Fibroblast of lung (primary cell): ENCODE data around the gene PHF3. TPM values are rescaled to one million over a fixed set of nuclear protein-coding genes. Genes with fewer than 3 reads are reported as not detected.
A peak's percentile ranks its signal among the peaks of the same experiment; 100 is the strongest.

Experiments
- DNase-seq, 2 donors: peaks; one replicate each; pipeline versions ENCODE4 v3.0.0 to v3.0.0-alpha.2; 2010; ENCODE audit warnings: low read depth in 2 of 2
- H2AFZ ChIP-seq: 2 replicates; pipeline ENCODE4 v1.5.1; 2012; ENCODE audit warnings: low read length, control low read depth, inconsistent platforms
- H3K27ac ChIP-seq: 2 replicates; pipeline ENCODE4 v1.5.1; 2011; ENCODE audit warnings: low read length, control low read depth; ENCODE audit not compliant: insufficient read depth
- H3K27me3 ChIP-seq: 2 replicates; pipeline ENCODE4 v1.5.1; 2011; ENCODE audit warnings: mild to moderate bottlenecking, low read length; ENCODE audit not compliant: control insufficient read depth, insufficient read depth
- H3K36me3 ChIP-seq: 2 replicates; pipeline ENCODE4 v1.5.1; 2011; ENCODE audit warnings: low read length; ENCODE audit not compliant: control insufficient read depth, insufficient read depth
- H3K4me1 ChIP-seq: 2 replicates; pipeline ENCODE4 v1.5.1; 2011; ENCODE audit warnings: low read length; ENCODE audit not compliant: control insufficient read depth, insufficient read depth; ENCODE audit errors: extremely low read depth
- H3K4me2 ChIP-seq: 2 replicates; pipeline ENCODE4 v1.5.1; 2011; ENCODE audit warnings: low read length, control low read depth; ENCODE audit not compliant: insufficient read depth; ENCODE audit errors: extremely low read depth
- H3K4me3 ChIP-seq, 4 experiments: fragments of 200-600 bp in 1 of 4; sonication (generic) in 1 of 4; replicated peaks in 1 of 4; 2 replicates each; pipeline ENCODE4 v1.5.1; 2011 to 2016; ENCODE audit warnings: low read length in 4 of 4, low read depth in 3 of 4, mild to moderate bottlenecking in 3 of 4, control low read depth in 2 of 4, inconsistent platforms in 1 of 4, mixed read lengths in 1 of 4; ENCODE audit not compliant: insufficient read depth in 1 of 4; ENCODE audit errors: control extremely low read depth in 1 of 4
- H3K79me2 ChIP-seq: 2 replicates; pipeline ENCODE4 v1.5.1; 2012; ENCODE audit warnings: mild to moderate bottlenecking, low read length, inconsistent platforms; ENCODE audit not compliant: control insufficient read depth, insufficient read depth
- H3K9ac ChIP-seq: 2 replicates; pipeline ENCODE4 v1.5.1; 2011; ENCODE audit warnings: mild to moderate bottlenecking, low read length, control low read depth; ENCODE audit not compliant: insufficient read depth
- H3K9me3 ChIP-seq: 2 replicates; pipeline ENCODE4 v1.5.1; 2012; ENCODE audit warnings: low read depth, low read length; ENCODE audit not compliant: control insufficient read depth, insufficient read depth
- H4K20me1 ChIP-seq: 2 replicates; pipeline ENCODE4 v1.5.1; 2011; ENCODE audit warnings: low read length; ENCODE audit not compliant: control insufficient read depth, insufficient read depth; ENCODE audit errors: extremely low read depth
- CTCF ChIP-seq, 2 donors: IDR thresholded peaks in 1 of 2; conservative IDR thresholded peaks in 1 of 2; 1 replicate in 1 of 2; 2 replicates in 1 of 2; pipeline ENCODE4 v1.5.1; 2011 to 2012; ENCODE audit warnings: low read length in 2 of 2, control low read depth in 1 of 2, inconsistent platforms in 1 of 2, low read depth in 1 of 2, mild to moderate bottlenecking in 1 of 2
- EZH2 ChIP-seq: IDR thresholded peaks from 2 replicates; pipeline ENCODE4 v1.5.1; 2012; ENCODE audit warnings: low read length, control low read depth, mild to moderate bottlenecking; ENCODE audit errors: missing control alignments
- polyA plus RNA-seq, 2 donors: library from polyadenylated mRNA; depleted of rRNA in 1 of 2; stranded (reverse) in 1 of 2; unstranded in 1 of 2; fragments of >200 nt; gene quantifications; 2 replicates each; pipeline ENCODE4 v1.2.1, GENCODE V29; 2011 to 2012; ENCODE audit warnings: missing spikeins in 1 of 2
- total RNA-seq: library from RNA; depleted of rRNA; stranded (reverse); fragments of >200 nt; gene quantifications from 2 replicates; pipeline ENCODE4 v1.2.1, GENCODE V29; 2014

Gene PHF3
- total and polyA plus RNA-seq, 2 donors (not counting 1 experiment from before 2014, with no cell fraction given): 22.2 to 71.5 TPM

GRCh38 chr6:63660757-63661156, 25.2 kb downstream of the PHF3 start:
- H3K27me3 ChIP-seq: no peaks in the 10 kb centered on the region
- H3K4me1 ChIP-seq: peaks cover 2% of the 10 kb centered on the region
- DNase-seq: no peak
- H3K79me2 ChIP-seq: peaks cover 49% of the 10 kb centered on the region
- TF ChIP-seq EZH2 (no peak), CTCF (conservative IDR thresholded peaks at IDR 0.05 in 1 of 2, IDR thresholded peaks at IDR 0.05 in 1 of 2; ENCODE audit: low read depth in 1 of 2, low read length in 2 of 2) (no peak)
- no peak overlapping the region for H3K4me2 ChIP-seq
- H3K27ac ChIP-seq: no peak overlapping the region
- H2AFZ ChIP-seq: no peak overlapping the region
- no peaks in the 10 kb centered on the region for H3K9me3 ChIP-seq
- H3K9ac ChIP-seq: no peak overlapping the region
- H4K20me1 ChIP-seq: no peaks in the 10 kb centered on the region
- H3K4me3 ChIP-seq: no peak overlapping the region
- H3K36me3 ChIP-seq: no peaks in the 10 kb centered on the region

- Histone ChIP-seq H3K9ac (no peak overlapping the region), H2AFZ (no peak overlapping the region), H3K79me2 (peaks cover 48% of the 10 kb centered on the region), H3K27ac (no peak overlapping the region), H3K36me3 (no peaks in the 10 kb centered on the region), H3K27me3 (no peaks in the 10 kb centered on the region), H3K9me3 (no peaks in the 10 kb centered on the region), H3K4me3 (no peak overlapping the region), H3K4me2 (no peak overlapping the region), H4K20me1 (no peaks in the 10 kb centered on the region), H3K4me1 (peaks cover 2% of the 10 kb centered on the region)
- DNase-seq: no peak
- TF ChIP-seq EZH2 (no peak), CTCF (conservative IDR thresholded peaks at IDR 0.05 in 1 of 2, IDR thresholded peaks at IDR 0.05 in 1 of 2; ENCODE audit: low read depth in 1 of 2, low read length in 2 of 2) (no peak)
Observed at GRCh38 chr6:63661769-63662168, 26.2 kb downstream of the PHF3 start.

GRCh38 chr6:63663147-63663955, 27.7 kb downstream of the PHF3 start:
- peaks cover 2% of the 10 kb centered on the region for H3K4me1 ChIP-seq
- H4K20me1 ChIP-seq: no peaks in the 10 kb centered on the region
- no peaks in the 10 kb centered on the region for H3K36me3 ChIP-seq
- peak; percentile 73 to 86 for DNase-seq
- H3K79me2 ChIP-seq: peaks cover 38% of the 10 kb centered on the region
- no peak overlapping the region for H3K4me2 ChIP-seq
- H3K4me3 ChIP-seq: no peak overlapping the region
- H3K9me3 ChIP-seq: no peaks in the 10 kb centered on the region
- TF ChIP-seq EZH2: no peak
- TF ChIP-seq CTCF (conservative IDR thresholded peaks at IDR 0.05 in 1 of 2, IDR thresholded peaks at IDR 0.05 in 1 of 2; ENCODE audit: low read depth in 1 of 2, low read length in 2 of 2): no peak
- H3K9ac ChIP-seq: no peak overlapping the region
- no peak overlapping the region for H2AFZ ChIP-seq
- H3K27ac ChIP-seq: no peak overlapping the region
- no peaks in the 10 kb centered on the region for H3K27me3 ChIP-seq
